ENCODE measurements around the gene MEIS2. TPM values are rescaled to one million over a fixed set of nuclear protein-coding genes. Genes with fewer than 3 reads are reported as not detected.

Gene MEIS2
- total and polyA plus RNA-seq, 8 donors, result 9.1 to 30.5 (median 14.8) TPM

DNA sequence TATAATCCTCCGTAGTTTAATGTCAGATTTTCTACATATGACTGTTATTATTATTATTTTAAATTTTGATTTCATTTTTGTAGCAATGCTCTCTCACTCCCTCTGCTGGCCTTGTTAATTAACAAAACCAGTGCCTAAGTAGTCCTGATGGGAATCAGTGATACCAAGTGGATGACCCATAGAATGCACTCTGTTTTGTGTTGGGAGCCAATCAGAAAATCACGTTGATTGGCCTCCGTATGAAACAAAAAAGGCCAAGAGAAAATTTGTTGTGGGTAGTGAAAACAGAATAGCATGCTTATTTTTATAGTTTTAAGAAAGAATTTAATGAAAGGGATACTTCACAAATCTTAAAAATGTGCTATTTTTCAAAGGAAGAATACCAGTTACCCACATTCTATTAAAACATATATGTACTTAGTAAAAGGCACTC lies 34.4 kb upstream of the MEIS2 start:
- WGBS, 2 donors, result 19 to 28% methylated on average over 3 of the region's 3 CpGs
- intact Hi-C loops (cut with DNase I), result no loop called here

GRCh38 chr15:37134244-37134643 lies 33.9 kb upstream of the MEIS2 start:
- Histone ChIP-seq H3K4me1 (peaks cover 0 to 3% (median 0%) of the 10 kb centered on the region in 3 donors), H3K9me3 (no peaks in the 10 kb centered on the region), H3K27ac (no peak overlapping the region), H3K27me3 (peaks cover 0 to 4% (median 0%) of the 10 kb centered on the region in 4 donors), H3K4me3 (no peak overlapping the region), H3K36me3 (no peaks in the 10 kb centered on the region)
- intact Hi-C loops (cut with DNase I), result no loop called here
- ATAC-seq (no peak), FAIRE-seq (no peak), DNase-seq (no peak)
- WGBS, 2 donors, result 40 to 47% methylated on average over 1 of the region's 1 CpG
- TF ChIP-seq, protein P1, sequence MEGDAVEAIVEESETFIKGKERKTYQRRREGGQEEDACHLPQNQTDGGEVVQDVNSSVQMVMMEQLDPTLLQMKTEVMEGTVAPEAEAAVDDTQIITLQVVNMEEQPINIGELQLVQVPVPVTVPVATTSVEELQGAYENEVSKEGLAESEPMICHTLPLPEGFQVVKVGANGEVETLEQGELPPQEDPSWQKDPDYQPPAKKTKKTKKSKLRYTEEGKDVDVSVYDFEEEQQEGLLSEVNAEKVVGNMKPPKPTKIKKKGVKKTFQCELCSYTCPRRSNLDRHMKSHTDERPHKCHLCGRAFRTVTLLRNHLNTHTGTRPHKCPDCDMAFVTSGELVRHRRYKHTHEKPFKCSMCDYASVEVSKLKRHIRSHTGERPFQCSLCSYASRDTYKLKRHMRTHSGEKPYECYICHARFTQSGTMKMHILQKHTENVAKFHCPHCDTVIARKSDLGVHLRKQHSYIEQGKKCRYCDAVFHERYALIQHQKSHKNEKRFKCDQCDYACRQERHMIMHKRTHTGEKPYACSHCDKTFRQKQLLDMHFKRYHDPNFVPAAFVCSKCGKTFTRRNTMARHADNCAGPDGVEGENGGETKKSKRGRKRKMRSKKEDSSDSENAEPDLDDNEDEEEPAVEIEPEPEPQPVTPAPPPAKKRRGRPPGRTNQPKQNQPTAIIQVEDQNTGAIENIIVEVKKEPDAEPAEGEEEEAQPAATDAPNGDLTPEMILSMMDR (IDR thresholded peaks at IDR 0.05), result no peak

More for the DNA sequence above, 34.4 kb upstream of the MEIS2 start:
- Histone ChIP-seq H3K36me3 (no peaks in the 10 kb centered on the region), H3K27ac (no peak overlapping the region), H3K9me3 (no peaks in the 10 kb centered on the region), H3K27me3 (peaks cover 0 to 3% (median 0%) of the 10 kb centered on the region in 4 donors), H3K4me3 (no peak overlapping the region), H3K4me1 (peaks cover 0 to 3% (median 0%) of the 10 kb centered on the region in 3 donors)
- FAIRE-seq (peak; percentile 71), ATAC-seq (peak; percentile 77 to 92 (median 90)), DNase-seq (no peak)
- TF ChIP-seq, protein P1 (IDR thresholded peaks at IDR 0.05), result peak; percentile 12 to 62 (median 51)

DNA sequence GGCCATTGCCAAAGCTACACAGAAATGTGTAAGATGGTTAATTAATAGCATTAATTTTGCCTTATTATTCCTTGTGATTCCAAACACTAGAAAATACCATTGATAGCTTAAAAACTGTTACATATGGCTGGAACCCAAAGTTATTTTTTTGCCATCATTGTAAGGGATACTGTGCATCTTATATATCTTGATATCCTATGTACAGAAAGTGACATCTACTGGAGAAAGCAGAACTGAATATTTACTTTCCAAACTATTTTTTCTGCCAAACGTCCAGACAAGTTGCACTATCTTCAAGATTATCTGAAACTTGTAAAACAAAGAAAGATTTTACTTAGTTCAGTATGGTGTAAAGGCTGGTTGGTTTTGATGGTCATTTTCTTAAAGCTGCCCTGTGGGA lies 33.3 kb upstream of the MEIS2 start:
- DNase-seq (no peak), ATAC-seq (peak; percentile 48 to 78 (median 58)), FAIRE-seq (peak; percentile 67)
- Histone ChIP-seq H3K27me3 (peaks cover 0 to 4% (median 0%) of the 10 kb centered on the region in 4 donors), H3K4me3 (no peak overlapping the region), H3K27ac (no peak overlapping the region), H3K4me1 (peaks cover 0 to 3% (median 0%) of the 10 kb centered on the region in 3 donors), H3K36me3 (no peaks in the 10 kb centered on the region), H3K9me3 (no peaks in the 10 kb centered on the region)
- WGBS, 2 donors, result 0% methylated on average over 1 of the region's 1 CpG
- TF ChIP-seq, protein P1 (IDR thresholded peaks at IDR 0.05), result peak in 1 of 4 donors; percentile 10
- intact Hi-C loops (cut with DNase I), result no loop called here

GRCh38 chr15:37132826-37133417 lies 32.6 kb upstream of the MEIS2 start:
- ATAC-seq (no peak), DNase-seq (no peak), FAIRE-seq (no peak)
- 69 to 81% methylated on average over 2 of the region's 2 CpGs for WGBS, 2 donors
- H3K9me3 ChIP-seq, result no peaks in the 10 kb centered on the region
- no peak overlapping the region for H3K4me3 ChIP-seq
- no peak overlapping the region for H3K27ac ChIP-seq
- H3K27me3 ChIP-seq, result peaks cover 0 to 4% (median 0%) of the 10 kb centered on the region in 4 donors
- peaks cover 0 to 3% (median 0%) of the 10 kb centered on the region in 3 donors for H3K4me1 ChIP-seq
- TF ChIP-seq, protein P1 (IDR thresholded peaks at IDR 0.05), result no peak
- intact Hi-C loops (cut with DNase I), result no loop called here
- H3K36me3 ChIP-seq, result no peaks in the 10 kb centered on the region

DNA sequence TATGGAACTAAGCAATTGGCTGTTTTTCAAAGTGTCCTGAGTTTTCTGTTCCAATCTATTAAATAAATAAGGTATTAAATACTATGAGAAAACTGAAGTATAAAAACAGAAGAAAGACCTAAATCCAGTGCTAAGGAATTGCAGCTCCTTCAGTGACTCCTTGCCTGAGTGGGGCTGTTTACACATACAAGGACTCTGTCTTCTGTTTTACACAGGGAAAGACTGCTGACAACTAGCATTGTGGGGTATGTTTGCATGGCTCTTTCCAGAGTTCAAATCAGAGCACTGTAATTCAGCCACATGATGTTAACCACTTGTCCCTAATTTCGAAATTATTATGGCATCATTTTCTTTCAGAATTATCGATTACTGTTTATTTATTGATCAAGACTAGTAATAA lies 31.3 kb upstream of the MEIS2 start:
- Histone ChIP-seq H3K9me3 (no peaks in the 10 kb centered on the region), H3K4me1 (peaks cover 0 to 3% (median 0%) of the 10 kb centered on the region in 3 donors), H3K4me3 (no peak overlapping the region), H3K27ac (no peak overlapping the region), H3K36me3 (no peaks in the 10 kb centered on the region), H3K27me3 (peaks cover 0 to 4% (median 0%) of the 10 kb centered on the region in 4 donors)
- intact Hi-C loops (cut with DNase I), result no loop called here
- DNase-seq, result no peak
- no peak for ATAC-seq
- TF ChIP-seq, protein P1 (IDR thresholded peaks at IDR 0.05), result no peak
- WGBS, 2 donors, result 23 to 27% methylated on average over 2 of the region's 2 CpGs
- no peak for FAIRE-seq

Data from pancreas (tissue), 10 donors.